SK-N-SH treated with all-trans-retinoic acid at 6 μM for 48 hours (cell line): ENCODE data around the gene PPP1R13B.

Source experiments
- CREB5 ChIP-seq: fragments of 250-450 bp; sonication (Bioruptor Pico); IDR thresholded peaks from 2 replicates; pipeline ENCODE4 v1.5.1; 2020; ENCODE audit warnings: low read depth, mild to moderate bottlenecking, moderate library complexity
- CSDC2 ChIP-seq: fragments of 250-450 bp; sonication (Bioruptor Pico); IDR thresholded peaks from 2 replicates; pipeline ENCODE4 v1.5.0; 2020; ENCODE audit warnings: mild to moderate bottlenecking, moderate library complexity
- GLIS3 ChIP-seq: fragments of 250-450 bp; sonication (Bioruptor Pico); IDR thresholded peaks from 2 replicates; pipeline ENCODE4 v1.5.0; 2020; ENCODE audit warnings: mild to moderate bottlenecking, moderate library complexity
- OSR1 ChIP-seq: fragments of 250-450 bp; sonication (Bioruptor Pico); IDR thresholded peaks from 2 replicates; pipeline ENCODE4 v1.8.0; 2022; ENCODE audit warnings: moderate library complexity, mild to moderate bottlenecking, inconsistent platforms
- PATZ1 ChIP-seq: fragments of 250-450 bp; sonication (Bioruptor Pico); IDR thresholded peaks from 2 replicates; pipeline ENCODE4 v1.8.0; 2020; ENCODE audit warnings: mild to moderate bottlenecking, moderate library complexity, borderline replicate concordance
- PPARA ChIP-seq: fragments of 250-450 bp; sonication (Bioruptor Pico); IDR thresholded peaks from 2 replicates; pipeline ENCODE4 v1.5.0; 2020; ENCODE audit warnings: mild to moderate bottlenecking, borderline replicate concordance
- RARB ChIP-seq: fragments of 250-450 bp; sonication (Bioruptor Pico); IDR thresholded peaks from 2 replicates; pipeline ENCODE4 v1.8.0; 2021; ENCODE audit warnings: mild to moderate bottlenecking, moderate library complexity
- SNAI2 ChIP-seq: fragments of 250-450 bp; sonication (Bioruptor Pico); IDR thresholded peaks from 2 replicates; pipeline ENCODE4 v1.5.0; 2020; ENCODE audit warnings: mild to moderate bottlenecking, moderate library complexity
- TCF4 ChIP-seq: fragments of 250-450 bp; sonication (Bioruptor Pico); IDR thresholded peaks from 2 replicates; pipeline ENCODE4 v1.8.0; 2021; ENCODE audit warnings: mild to moderate bottlenecking, moderate library complexity, borderline replicate concordance
- TSHZ2 ChIP-seq: fragments of 250-450 bp; sonication (Bioruptor Pico); IDR thresholded peaks from 2 replicates; pipeline ENCODE4 v1.5.0; 2020; ENCODE audit warnings: mild to moderate bottlenecking, moderate library complexity
- ZFP3 ChIP-seq: fragments of 250-450 bp; sonication (Bioruptor Pico); IDR thresholded peaks from 2 replicates; pipeline ENCODE4 v1.5.0; 2020; ENCODE audit warnings: mild to moderate bottlenecking, moderate library complexity
- ZFP30 ChIP-seq: fragments of 450-650 bp; formaldehyde crosslinking; IDR thresholded peaks from 2 replicates; pipeline ENCODE4 v1.5.0; 2022; ENCODE audit warnings: mild to moderate bottlenecking, moderate library complexity
- ZNF70 ChIP-seq: fragments of 450-650 bp; formaldehyde crosslinking; IDR thresholded peaks from 2 replicates; pipeline ENCODE4 v1.5.0; 2020; ENCODE audit warnings: mild to moderate bottlenecking, moderate library complexity
- ZNF8 ChIP-seq: fragments of 450-650 bp; formaldehyde crosslinking; IDR thresholded peaks from 2 replicates; pipeline ENCODE4 v1.5.0; 2020; ENCODE audit warnings: mild to moderate bottlenecking, moderate library complexity

GRCh38 chr14:103840014-103840413, 7.4 kb downstream of the PPP1R13B start:
- TF ChIP-seq TCF4 (CRISPR knock-in tag) (no peak), SNAI2 (CRISPR knock-in tag) (no peak), PPARA (CRISPR knock-in tag) (no peak), GLIS3 (CRISPR knock-in tag) (no peak), PATZ1 (CRISPR knock-in tag) (no peak), CSDC2 (CRISPR knock-in tag) (no peak), OSR1 (CRISPR knock-in tag) (no peak), ZNF8 (CRISPR knock-in tag) (no peak), RARB (CRISPR knock-in tag) (no peak), TSHZ2 (no peak), ZNF70 (CRISPR knock-in tag) (no peak), ZFP3 (CRISPR knock-in tag) (no peak), ZFP30 (CRISPR knock-in tag) (no peak), CREB5 (CRISPR knock-in tag) (no peak)
